Trophoblast cell (in vitro differentiated cells and primary cell): ENCODE data around the gene PRTFDC1.
"Not testable (repeated sequence)": the region's sequence is repeated elsewhere in the genome, so short reads cannot be mapped to it uniquely, and the experiment has no call there.

Source experiments
- DNase-seq, 2 donors: peaks; one replicate each; pipeline ENCODE4 v3.0.0-alpha.2; 2016
- H2AFZ ChIP-seq: 2 replicates; pipeline ENCODE4 v1.6.1; 2013; ENCODE audit warnings: low read length, moderate library complexity, mild to moderate bottlenecking; ENCODE audit not compliant: insufficient read depth, poor library complexity
- H2AK5ac ChIP-seq: 2 replicates; pipeline ENCODE4 v1.6.1; 2013; ENCODE audit warnings: mild to moderate bottlenecking, low read length
- H2BK120ac ChIP-seq: 2 replicates; pipeline ENCODE4 v1.6.1; 2013; ENCODE audit warnings: low read length, mild to moderate bottlenecking, moderate library complexity; ENCODE audit not compliant: insufficient read depth, poor library complexity
- H2BK12ac ChIP-seq: 2 replicates; pipeline ENCODE4 v1.6.1; 2013; ENCODE audit warnings: mild to moderate bottlenecking, low read length, moderate library complexity
- H2BK5ac ChIP-seq: 2 replicates; pipeline ENCODE4 v1.6.1; 2013; ENCODE audit warnings: low read length, low read depth, moderate library complexity, mild to moderate bottlenecking; ENCODE audit not compliant: poor library complexity
- H3K14ac ChIP-seq: 2 replicates; pipeline ENCODE4 v1.6.1; 2013; ENCODE audit warnings: mild to moderate bottlenecking, low read length
- H3K18ac ChIP-seq: 2 replicates; pipeline ENCODE4 v1.6.1; 2013; ENCODE audit warnings: mild to moderate bottlenecking, low read length
- H3K23ac ChIP-seq: 2 replicates; pipeline ENCODE4 v1.6.1; 2013; ENCODE audit warnings: low read length
- H3K27ac ChIP-seq: 2 replicates; pipeline ENCODE4 v1.5.1; 2013; ENCODE audit warnings: low read depth, mild to moderate bottlenecking, inconsistent platforms, low read length, moderate library complexity
- H3K27me3 ChIP-seq: 2 replicates; pipeline ENCODE4 v1.6.1; 2013; ENCODE audit warnings: inconsistent platforms, mild to moderate bottlenecking, low read length, moderate library complexity; ENCODE audit not compliant: insufficient read depth
- H3K36me3 ChIP-seq, 2 experiments: 1 replicate in 1 of 2; 2 replicates in 1 of 2; pipeline ENCODE4 v1.6.1; 2013; ENCODE audit warnings: low read length in 2 of 2, mild to moderate bottlenecking in 2 of 2, moderate library complexity in 1 of 2; ENCODE audit not compliant: insufficient read depth in 2 of 2, control insufficient read depth in 1 of 2
- H3K4ac ChIP-seq: 2 replicates; pipeline ENCODE4 v1.6.1; 2013; ENCODE audit warnings: low read depth, mild to moderate bottlenecking, low read length, moderate library complexity
- H3K4me1 ChIP-seq, 2 experiments: 1 replicate in 1 of 2; 2 replicates in 1 of 2; pipeline ENCODE4 v1.6.1; 2013; ENCODE audit warnings: low read length in 2 of 2, mild to moderate bottlenecking in 2 of 2, moderate library complexity in 1 of 2; ENCODE audit not compliant: insufficient read depth in 2 of 2, control insufficient read depth in 1 of 2
- H3K4me2 ChIP-seq: 2 replicates; pipeline ENCODE4 v1.6.1; 2013; ENCODE audit warnings: inconsistent platforms, mild to moderate bottlenecking, low read length, moderate library complexity
- H3K4me3 ChIP-seq: 2 replicates; pipeline ENCODE4 v1.5.1; 2013; ENCODE audit warnings: mild to moderate bottlenecking, low read depth, low read length, inconsistent platforms
- H3K79me1 ChIP-seq: one replicate; pipeline ENCODE4 v1.6.1; 2013; ENCODE audit warnings: low read length
- H3K79me2 ChIP-seq: 2 replicates; pipeline ENCODE4 v1.6.1; 2013; ENCODE audit warnings: low read length, mild to moderate bottlenecking; ENCODE audit not compliant: control insufficient read depth, insufficient read depth, poor library complexity
- H3K9ac ChIP-seq: 2 replicates; pipeline ENCODE4 v1.6.1; 2013; ENCODE audit warnings: mild to moderate bottlenecking, low read length
- H3K9me3 ChIP-seq: 2 replicates; pipeline ENCODE4 v1.6.1; 2013; ENCODE audit warnings: low read depth, mild to moderate bottlenecking, control low read depth, inconsistent platforms, low read length; ENCODE audit not compliant: insufficient read depth
- H4K12ac ChIP-seq: 2 replicates; pipeline ENCODE4 v1.6.1; 2013; ENCODE audit warnings: low read depth, mild to moderate bottlenecking, low read length, moderate library complexity
- H4K8ac ChIP-seq: 2 replicates; pipeline ENCODE4 v1.6.1; 2013; ENCODE audit warnings: low read depth, mild to moderate bottlenecking, low read length, moderate library complexity
- H4K91ac ChIP-seq: one replicate; pipeline ENCODE4 v1.6.1; 2013; ENCODE audit warnings: low read depth, mild to moderate bottlenecking, low read length, moderate library complexity
- WGBS: extraction: QIAGEN DNeasy Blood & Tissue Kit; methylation state at CpG from one replicate; pipeline ENCODE4 v1.1.7; 2013; ENCODE audit warnings: missing lambda C conversion rate; ENCODE audit not compliant: insufficient read length, insufficient coverage; ENCODE audit errors: extremely low coverage; 5-methylcytosine and 5-hydroxymethylcytosine counted together

PRTFDC1 gene

GRCh38 chr10:24841530-24841929 is 110.9 kb downstream of the PRTFDC1 start:
- peaks cover 3% of the 10 kb centered on the region in 2 experiments for H3K4me1 ChIP-seq

DNA sequence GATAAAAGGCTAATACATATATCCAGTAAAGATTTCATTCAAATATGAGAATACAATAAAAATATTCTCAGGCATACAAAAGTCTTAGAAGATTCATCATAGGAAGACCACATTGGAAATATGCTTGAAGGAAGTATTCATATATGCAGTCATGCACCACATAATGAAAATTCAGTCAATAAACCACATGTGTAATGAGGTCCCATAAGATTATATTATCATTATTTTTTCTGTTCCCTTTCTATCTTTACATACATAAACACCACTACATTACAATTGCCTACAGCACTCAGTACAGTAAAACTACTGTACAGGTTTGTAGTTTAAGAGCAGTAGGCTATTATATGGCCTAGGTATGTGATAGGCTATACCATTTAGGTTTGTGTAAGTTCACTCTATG is 111.6 kb downstream of the PRTFDC1 start:
- Histone ChIP-seq H4K91ac (no peak overlapping the region), H3K79me1 (no peaks in the 10 kb centered on the region), H4K8ac (no peak overlapping the region), H3K14ac (no peak overlapping the region), H3K27me3 (no peaks in the 10 kb centered on the region), H3K79me2 (no peaks in the 10 kb centered on the region), H4K12ac (no peak overlapping the region), H3K4me1 (no peaks in the 10 kb centered on the region), H3K36me3 (no peaks in the 10 kb centered on the region), H2BK120ac (no peak overlapping the region), H3K23ac (no peak overlapping the region), H3K4me2 (no peak overlapping the region), H2BK5ac (no peak overlapping the region), H2BK12ac (no peak overlapping the region), H2AFZ (no peak overlapping the region), H3K18ac (no peak overlapping the region), H3K9me3 (peaks cover 2% of the 10 kb centered on the region), H3K4ac (no peak overlapping the region), H3K4me3 (no peak overlapping the region), H2AK5ac (no peak overlapping the region), H3K9ac (no peak overlapping the region), H3K27ac (no peak overlapping the region)
- no peak for DNase-seq

More at GRCh38 chr10:24841530-24841929, 110.9 kb downstream of the PRTFDC1 start:
- Histone ChIP-seq H4K8ac (no peak overlapping the region), H3K4ac (no peak overlapping the region), H4K12ac (no peak overlapping the region), H3K36me3 (no peaks in the 10 kb centered on the region), H3K27ac (no peak overlapping the region), H4K91ac (no peak overlapping the region), H2AFZ (no peak overlapping the region), H2BK120ac (no peak overlapping the region), H2BK5ac (no peak overlapping the region), H3K14ac (no peak overlapping the region), H3K27me3 (no peaks in the 10 kb centered on the region), H3K79me2 (no peaks in the 10 kb centered on the region), H3K9me3 (peaks cover 2% of the 10 kb centered on the region), H3K9ac (no peak overlapping the region), H3K4me3 (no peak overlapping the region), H3K23ac (no peak overlapping the region), H2AK5ac (no peak overlapping the region), H3K4me2 (no peak overlapping the region), H3K79me1 (no peaks in the 10 kb centered on the region), H2BK12ac (no peak overlapping the region), H3K18ac (no peak overlapping the region)
- WGBS = no CpG with 5 or more reads among the region's 2 CpGs
- DNase-seq = peak in 1 of 2 donors; percentile 72

GRCh38 chr10:24837781-24838180 is 114.6 kb downstream of the PRTFDC1 start:
- no CpG with 5 or more reads among the region's 2 CpGs for WGBS
- H2AFZ ChIP-seq, H2BK12ac ChIP-seq, H3K79me2 ChIP-seq, H3K14ac ChIP-seq, H2BK120ac ChIP-seq, H3K9me3 ChIP-seq, H3K27ac ChIP-seq, H3K4ac ChIP-seq, H3K23ac ChIP-seq, H3K18ac ChIP-seq, H2BK5ac ChIP-seq, DNase-seq, H3K36me3 ChIP-seq, H3K4me3 ChIP-seq, H3K9ac ChIP-seq, H4K91ac ChIP-seq, H3K79me1 ChIP-seq, H4K8ac ChIP-seq, H4K12ac ChIP-seq, H3K4me1 ChIP-seq, H3K27me3 ChIP-seq, H3K4me2 ChIP-seq, H2AK5ac ChIP-seq: not testable (repeated sequence)

- Histone ChIP-seq H2AK5ac (no peak overlapping the region), H3K4me2 (no peak overlapping the region), H2BK12ac (no peak overlapping the region), H4K8ac (no peak overlapping the region), H3K18ac (no peak overlapping the region), H4K12ac (no peak overlapping the region), H3K9ac (no peak overlapping the region), H3K79me1 (no peaks in the 10 kb centered on the region), H3K4me1 (no peaks in the 10 kb centered on the region), H3K27ac (no peak overlapping the region), H2BK120ac (no peak overlapping the region), H3K23ac (no peak overlapping the region), H3K27me3 (no peaks in the 10 kb centered on the region), H3K14ac (no peak overlapping the region), H3K4ac (no peak overlapping the region), H4K91ac (no peak overlapping the region), H2BK5ac (no peak overlapping the region), H3K36me3 (no peaks in the 10 kb centered on the region), H3K4me3 (no peak overlapping the region), H3K79me2 (no peaks in the 10 kb centered on the region), H3K9me3 (peaks cover 2% of the 10 kb centered on the region), H2AFZ (no peak overlapping the region)
- no CpG with 5 or more reads among the region's 2 CpGs for WGBS
- no peak for DNase-seq
These were observed 117.5 kb downstream of the PRTFDC1 start for GRCh38 chr10:24834869-24835268.
